Mammary epithelial cell (primary cell): ENCODE results near the gene VPS45.

Experiments used
- CTCF ChIP-seq, 2 donors: IDR thresholded peaks in 1 of 2; conservative IDR thresholded peaks in 1 of 2; 2 replicates each; pipeline ENCODE4 v1.5.1; 2011 to 2012; ENCODE audit warnings: inconsistent platforms in 2 of 2, low read length in 2 of 2, mild to moderate bottlenecking in 2 of 2, control low read depth in 1 of 2, low read depth in 1 of 2; ENCODE audit not compliant: insufficient read depth in 1 of 2; ENCODE audit errors: extremely low read depth in 1 of 2
- EZH2 ChIP-seq: IDR thresholded peaks from 2 replicates; pipeline ENCODE4 v1.6.1; 2012; ENCODE audit warnings: low read length, inconsistent platforms, borderline replicate concordance

GRCh38 chr1:150148837-150149270 is 81.3 kb downstream of the VPS45 start:
- TF ChIP-seq CTCF (conservative IDR thresholded peaks at IDR 0.05 in 1 of 2, IDR thresholded peaks at IDR 0.05 in 1 of 2; ENCODE audit: extremely low read depth in 1 of 2, insufficient read depth in 1 of 2, low read depth in 1 of 2, low read length in 2 of 2) = no peak
- TF ChIP-seq EZH2 = no peak
